Esophagus squamous epithelium (tissue), 4 donors: ENCODE data around the gene CCDC51.

ENCODE experiments used
- POLR2A ChIP-seq, 4 donors: fragments of 450-650 bp; IDR thresholded peaks; one replicate each; pipeline ENCODE4 v1.6.1; 2017; ENCODE audit warnings: antibody characterized with exemption in 4 of 4, mild to moderate bottlenecking in 4 of 4, moderate library complexity in 3 of 4
- TF ChIP-seq, protein P1 (sequence below), 6 experiments: fragments of 450-650 bp in 4 of 6; fragments of 200-600 bp in 2 of 6; sonication (generic) in 2 of 6; IDR thresholded peaks; one replicate each; pipeline ENCODE4 v1.5.1; 2016 to 2019; ENCODE audit warnings: antibody characterized with exemption in 6 of 6, mild to moderate bottlenecking in 4 of 6, moderate library complexity in 4 of 6

DNA sequence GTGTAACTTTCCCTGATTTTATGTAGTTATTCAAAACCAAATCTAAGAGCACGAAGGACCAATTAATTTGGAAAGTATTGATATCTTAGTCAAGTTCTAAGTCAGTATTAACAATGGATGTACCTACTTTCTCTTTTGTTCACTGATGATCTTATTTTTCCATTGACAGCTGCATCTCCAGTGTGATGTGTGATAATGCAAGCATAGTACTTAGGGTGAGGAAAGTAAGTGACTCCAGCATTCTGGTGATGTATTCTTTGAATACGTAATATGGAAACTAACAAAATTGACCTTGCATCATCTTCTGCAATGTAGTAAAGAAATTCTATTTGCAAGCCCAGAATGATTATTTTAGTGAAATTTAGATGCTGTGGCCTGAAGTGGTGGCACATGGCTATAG is 45.5 kb downstream of the CCDC51 start:
- TF ChIP-seq POLR2A (IDR thresholded peaks at IDR 0.05), result no peak
- TF ChIP-seq, protein P1, sequence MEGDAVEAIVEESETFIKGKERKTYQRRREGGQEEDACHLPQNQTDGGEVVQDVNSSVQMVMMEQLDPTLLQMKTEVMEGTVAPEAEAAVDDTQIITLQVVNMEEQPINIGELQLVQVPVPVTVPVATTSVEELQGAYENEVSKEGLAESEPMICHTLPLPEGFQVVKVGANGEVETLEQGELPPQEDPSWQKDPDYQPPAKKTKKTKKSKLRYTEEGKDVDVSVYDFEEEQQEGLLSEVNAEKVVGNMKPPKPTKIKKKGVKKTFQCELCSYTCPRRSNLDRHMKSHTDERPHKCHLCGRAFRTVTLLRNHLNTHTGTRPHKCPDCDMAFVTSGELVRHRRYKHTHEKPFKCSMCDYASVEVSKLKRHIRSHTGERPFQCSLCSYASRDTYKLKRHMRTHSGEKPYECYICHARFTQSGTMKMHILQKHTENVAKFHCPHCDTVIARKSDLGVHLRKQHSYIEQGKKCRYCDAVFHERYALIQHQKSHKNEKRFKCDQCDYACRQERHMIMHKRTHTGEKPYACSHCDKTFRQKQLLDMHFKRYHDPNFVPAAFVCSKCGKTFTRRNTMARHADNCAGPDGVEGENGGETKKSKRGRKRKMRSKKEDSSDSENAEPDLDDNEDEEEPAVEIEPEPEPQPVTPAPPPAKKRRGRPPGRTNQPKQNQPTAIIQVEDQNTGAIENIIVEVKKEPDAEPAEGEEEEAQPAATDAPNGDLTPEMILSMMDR (IDR thresholded peaks at IDR 0.05), result no peak
